HepG2 (cell line): ENCODE data around the gene TDRD6. TPM values are rescaled to one million over a fixed set of nuclear protein-coding genes. Genes with fewer than 3 reads are reported as not detected.

Experiments used
- ATAC-seq: fragments of 200-7000 bp; cut with Tn5 transposase; 3 replicates; pipeline ENCODE4 v1.9.1; 2020; ENCODE audit warnings: mild to moderate bottlenecking, moderate library complexity
- BruUV-seq: library from RNA; stranded (reverse); fragments of 400-500 nt; replicated peaks from 2 replicates; lab custom pipeline; 2021; lab: Mats Ljungman, UMichigan
- CTCF ChIA-PET: fragments of 300-600 bp; formaldehyde crosslinking; extraction: SDS; loops from one replicate; lab custom pipeline; 2021; ENCODE audit warnings: low total read pairs, inconsistent platforms, low intra/inter-chr PET ratio; lab: Yijun Ruan, JAX
- POLR2A ChIA-PET: fragments of 350-600 bp; sonication (Branson Sonifier 250); formaldehyde crosslinking; loops from one replicate; lab custom pipeline; 2020; ENCODE audit warnings: antibody characterized with exemption, inconsistent platforms; lab: Yijun Ruan, JAX
- DNase-seq: peaks from one replicate; pipeline ENCODE4 v3.0.0-alpha.2; 2015; ENCODE audit warnings: low spot score
- FAIRE-seq: peaks from 3 replicates; lab custom pipeline; 2011; peaks lifted over from hg19 to GRCh38; lab: Jason Lieb, UNC
- H2AFZ ChIP-seq: one replicate; pipeline ENCODE4 v1.6.1; 2011; ENCODE audit warnings: low read length, inconsistent platforms
- H3K27ac ChIP-seq: fragments of 300-600 bp; 3 replicates; pipeline ENCODE4 v1.8.0; 2011; ENCODE audit warnings: mixed run types, mild to moderate bottlenecking, mixed read lengths, low read length, inconsistent platforms; ENCODE audit not compliant: insufficient read depth; ENCODE audit errors: extremely low read length
- H3K27me3 ChIP-seq, 2 experiments: fragments of 200-600 bp in 1 of 2; 2 replicates in 1 of 2; 3 replicates in 1 of 2; pipeline versions ENCODE4 v1.6.0 to v1.8.0; 2011; ENCODE audit warnings: low read length in 2 of 2, mild to moderate bottlenecking in 2 of 2, moderate library complexity in 2 of 2, inconsistent platforms in 1 of 2; ENCODE audit not compliant: insufficient read depth in 2 of 2, control insufficient read depth in 1 of 2
- H3K36me3 ChIP-seq, 2 experiments: fragments of 200-600 bp in 1 of 2; replicated peaks in 1 of 2; 2 replicates in 1 of 2; 3 replicates in 1 of 2; pipeline versions ENCODE4 v1.5.1 to v1.8.0; 2011; ENCODE audit warnings: low read length in 2 of 2, inconsistent platforms in 1 of 2; ENCODE audit not compliant: insufficient read depth in 2 of 2, control insufficient read depth in 1 of 2
- H3K4me1 ChIP-seq: 2 replicates; pipeline ENCODE4 v1.5.1; 2012; ENCODE audit warnings: low read length, inconsistent platforms; ENCODE audit not compliant: insufficient read depth
- H3K4me2 ChIP-seq: 2 replicates; pipeline ENCODE4 v1.6.0; 2011; ENCODE audit warnings: low read depth, low read length, inconsistent platforms
- H3K4me3 ChIP-seq, 3 experiments: fragments of 200-600 bp in 1 of 3; sonication (generic), shearing (Covaris generic) in 1 of 3; replicated peaks in 1 of 3; 2 replicates each; pipeline ENCODE4 v1.5.1; 2011 to 2016; ENCODE audit warnings: low read length in 3 of 3, inconsistent platforms in 2 of 3, low read depth in 2 of 3, mild to moderate bottlenecking in 2 of 3, control low read depth in 1 of 3, mixed read lengths in 1 of 3; ENCODE audit not compliant: insufficient read depth in 1 of 3
- H3K79me2 ChIP-seq: one replicate; pipeline ENCODE4 v1.6.1; 2011; ENCODE audit warnings: low read length, inconsistent platforms; ENCODE audit not compliant: insufficient read depth
- H3K9ac ChIP-seq: 2 replicates; pipeline ENCODE4 v1.6.0; 2011; ENCODE audit warnings: mild to moderate bottlenecking, low read depth, low read length, inconsistent platforms; ENCODE audit not compliant: insufficient read depth
- H3K9me3 ChIP-seq: 2 replicates; pipeline ENCODE4 v1.5.1; 2012; ENCODE audit warnings: mild to moderate bottlenecking, low read length
- H4K20me1 ChIP-seq: 2 replicates; pipeline ENCODE4 v1.6.0; 2011; ENCODE audit warnings: inconsistent platforms, mild to moderate bottlenecking, low read length, moderate library complexity; ENCODE audit not compliant: insufficient read depth
- ATF7 ChIP-seq, 2 experiments: fragments of 450-650 bp in 1 of 2; sonication (generic) in 1 of 2; formaldehyde crosslinking in 1 of 2; IDR thresholded peaks; 2 replicates each; pipeline versions ENCODE4 v1.4.0 to v1.6.1; 2016 to 2020; ENCODE audit warnings: antibody characterized with exemption in 1 of 2, mild to moderate bottlenecking in 1 of 2, missing genetic modification reagents in 1 of 2
- HNF4A ChIP-seq: sonication (generic); formaldehyde crosslinking; IDR thresholded peaks from 2 replicates; pipeline ENCODE4 v1.4.0; 2020; ENCODE audit warnings: missing genetic modification reagents
- MED1 ChIP-seq: sonication (generic); formaldehyde crosslinking; IDR thresholded peaks from 2 replicates; pipeline ENCODE4 v1.4.0; 2020; ENCODE audit warnings: missing genetic modification reagents
- MXD4 ChIP-seq: IDR thresholded peaks from 2 replicates; pipeline ENCODE4 v1.6.1; 2016; ENCODE audit warnings: mild to moderate bottlenecking, missing biosample characterization, missing genetic modification reagents
- PATZ1 ChIP-seq: sonication (generic); formaldehyde crosslinking; IDR thresholded peaks from 2 replicates; pipeline ENCODE4 v1.4.0; 2020; ENCODE audit warnings: missing genetic modification reagents
- SMYD3 ChIP-seq: sonication (generic); formaldehyde crosslinking; IDR thresholded peaks from 2 replicates; pipeline ENCODE4 v1.8.1; 2023; ENCODE audit warnings: mild to moderate bottlenecking, missing genetic modification reagents
- THYN1 ChIP-seq: sonication (generic); formaldehyde crosslinking; IDR thresholded peaks from 2 replicates; pipeline ENCODE4 v1.8.1; 2023; ENCODE audit warnings: low read depth, mild to moderate bottlenecking, moderate library complexity, missing genetic modification reagents, borderline replicate concordance
- ZNF12 ChIP-seq: sonication (generic); formaldehyde crosslinking; IDR thresholded peaks from 2 replicates; pipeline ENCODE4 v1.5.0; 2020; ENCODE audit warnings: missing genetic modification reagents
- ZNF503 ChIP-seq: sonication (generic); formaldehyde crosslinking; IDR thresholded peaks from 2 replicates; pipeline ENCODE4 v1.4.0; 2020; ENCODE audit warnings: missing genetic modification reagents
- ZNF615 ChIP-seq: sonication (generic); formaldehyde crosslinking; IDR thresholded peaks from 2 replicates; pipeline ENCODE4 v1.5.0; 2020; ENCODE audit warnings: mild to moderate bottlenecking, missing genetic modification reagents, borderline replicate concordance
- ZNF619 ChIP-seq: sonication (generic); formaldehyde crosslinking; IDR thresholded peaks from 2 replicates; pipeline ENCODE4 v1.4.0; 2020; ENCODE audit warnings: mild to moderate bottlenecking, missing genetic modification reagents
- ZNF678 ChIP-seq: sonication (generic); formaldehyde crosslinking; IDR thresholded peaks from 2 replicates; pipeline ENCODE4 v1.4.0; 2020; ENCODE audit warnings: mild to moderate bottlenecking, missing genetic modification reagents
- WGBS: methylation state at CpG from one replicate; pipeline ENCODE4 v1.1.6; 2017; ENCODE audit warnings: low lambda C conversion rate; 5-methylcytosine and 5-hydroxymethylcytosine counted together
- in situ Hi-C: cut with HindIII; loops from 2 replicates; pipeline ENCODE4 v1.10.0; 2017; ENCODE audit warnings: low pct_unique_long_range_greater_than_20kb; ENCODE audit not compliant: extremely low pct_ligation_motif_present
- intact Hi-C: fragments of 100-400 bp; cut with micrococcal nuclease; formaldehyde crosslinking; loops from one replicate; pipeline ENCODE4 v1.10.0; 2022; ENCODE audit not compliant: unreplicated experiment
- polyA plus RNA-seq, 8 experiments: library from polyadenylated mRNA; depleted of rRNA in 3 of 8; stranded (reverse) in 7 of 8; unstranded in 1 of 8; fragments of >200 nt; fragmentation: Illumina TruSeq in 4 of 8; extraction: Trizol in 4 of 8; gene quantifications; 2 replicates each; pipeline versions ENCODE4 v1.2.1 to v1.2.3, GENCODE V29; 2011 to 2016; ENCODE audit warnings: low read depth in 4 of 8, missing spikeins in 1 of 8, mixed read lengths in 1 of 8; ENCODE audit not compliant: insufficient read depth in 1 of 8
- total RNA-seq, 5 experiments: library from RNA; depleted of rRNA; stranded (reverse); fragments of >200 nt; fragmentation: Illumina TruSeq; extraction: Trizol; gene quantifications; 2 replicates each; pipeline ENCODE4 v1.2.3, GENCODE V29; 2016; ENCODE audit warnings: low read depth in 1 of 5

The TDRD6 gene
- total and polyA plus RNA-seq, 2 of the 13 experiments (the other 11 are each of a cell fraction or from before 2014, with no cell fraction given), result not detected

GRCh38 chr6:46655803-46656202 lies 31.9 kb upstream of the TDRD6 start (continued):
- no peak for TF ChIP-seq ATF7 (IDR thresholded peaks at IDR 0.05)
- TF ChIP-seq ATF7 (CRISPR knock-in tag; IDR thresholded peaks at IDR 0.05), result no peak

GRCh38 chr6:46657642-46658041 lies 30.0 kb upstream of the TDRD6 start:
- no peak overlapping the region for H3K9ac ChIP-seq
- peaks cover 0 to 14% of the 10 kb centered on the region in 2 experiments; a peak in 3 of 5 replicates for H3K27me3 ChIP-seq
- TF ChIP-seq HNF4A, result peak; percentile 27; the same call in 1 of the 2 replicates
- TF ChIP-seq ZNF12 (CRISPR knock-in tag), result no peak
- no peak for TF ChIP-seq MED1 (CRISPR knock-in tag)
- TF ChIP-seq ZNF619 (CRISPR knock-in tag), result no peak
- DNase-seq (no peak), ATAC-seq (no peak), FAIRE-seq (no peak)
- H3K4me3 ChIP-seq, result no peak overlapping the region
- in situ Hi-C loops, result no loop called here
- H3K79me2 ChIP-seq, result no peaks in the 10 kb centered on the region
- no peak overlapping the region for H3K4me2 ChIP-seq
- intact Hi-C loops, result loop anchor here (5.0 to 10.0 kb wide), 2 partner anchors 163 to 940 kb away; partner anchors contain the start of gene RCAN2
- POLR2A ChIA-PET, result no interaction called here
- no peaks in the 10 kb centered on the region for H3K9me3 ChIP-seq
- H3K36me3 ChIP-seq, result no peaks in the 10 kb centered on the region
- CTCF ChIA-PET, result no interaction called here
- H2AFZ ChIP-seq, result no peak overlapping the region
- no TSS peak for BruUV-seq
- H3K4me1 ChIP-seq, result peaks cover 7% of the 10 kb centered on the region
- H3K27ac ChIP-seq, result no peak overlapping the region
- H4K20me1 ChIP-seq, result no peaks in the 10 kb centered on the region

- Histone ChIP-seq H3K27ac (no peak overlapping the region), H3K27me3 (no peaks in the 10 kb centered on the region; a peak in 1 of 5 replicates), H2AFZ (no peak overlapping the region), H3K4me3 (no peak overlapping the region), H3K4me1 (no peaks in the 10 kb centered on the region), H3K9me3 (no peaks in the 10 kb centered on the region), H4K20me1 (no peaks in the 10 kb centered on the region), H3K4me2 (no peak overlapping the region), H3K9ac (no peak overlapping the region), H3K36me3 (no peaks in the 10 kb centered on the region), H3K79me2 (no peaks in the 10 kb centered on the region)
- in situ Hi-C loops (no loop called here), intact Hi-C loops (no loop called here)
- no TSS peak for BruUV-seq
- ChIA-PET CTCF (no interaction called here), POLR2A (no interaction called here)
- no peak for ATAC-seq
- FAIRE-seq, result no peak
- 50% methylated on average over 2 of the region's 2 CpGs for WGBS
- no peak for DNase-seq
- TF ChIP-seq ZNF615 (CRISPR knock-in tag) (no peak), ZNF678 (no peak), MXD4 (no peak), THYN1 (CRISPR knock-in tag) (no peak), SMYD3 (CRISPR knock-in tag) (no peak), ZNF503 (CRISPR knock-in tag) (no peak), PATZ1 (CRISPR knock-in tag) (no peak)
These were observed 26.2 kb upstream of the TDRD6 start for GRCh38 chr6:46661483-46661882.
